Esophagus squamous epithelium (tissue), 4 donors: ENCODE measurements around the gene TP53I13.

ENCODE experiments used
- POLR2A ChIP-seq, 4 donors: fragments of 450-650 bp; IDR thresholded peaks; one replicate each; pipeline ENCODE4 v1.6.1; 2017; ENCODE audit warnings: antibody characterized with exemption in 4 of 4, mild to moderate bottlenecking in 4 of 4, moderate library complexity in 3 of 4
- TF ChIP-seq, protein P1 (sequence below), 6 experiments: fragments of 450-650 bp in 4 of 6; fragments of 200-600 bp in 2 of 6; sonication (generic) in 2 of 6; IDR thresholded peaks; one replicate each; pipeline ENCODE4 v1.5.1; 2016 to 2019; ENCODE audit warnings: antibody characterized with exemption in 6 of 6, mild to moderate bottlenecking in 4 of 6, moderate library complexity in 4 of 6

DNA sequence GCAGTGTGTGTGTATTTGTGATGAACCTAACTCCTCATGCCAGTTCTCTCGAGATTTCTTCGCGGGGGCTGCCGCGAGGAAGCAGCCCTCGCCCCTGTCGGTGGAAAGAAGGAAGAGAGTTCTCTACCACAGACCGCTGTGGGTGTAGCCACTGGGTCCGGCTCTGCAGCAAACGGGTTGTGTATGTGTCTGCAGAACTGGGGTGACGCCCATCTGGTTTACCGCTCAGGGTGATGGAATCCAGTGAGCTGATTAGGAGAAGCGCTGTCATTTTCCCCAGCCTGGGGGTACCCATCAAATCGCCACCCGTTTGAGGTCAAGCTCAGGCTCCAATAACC lies 46.5 kb downstream of the TP53I13 start:
- TF ChIP-seq, protein P1, sequence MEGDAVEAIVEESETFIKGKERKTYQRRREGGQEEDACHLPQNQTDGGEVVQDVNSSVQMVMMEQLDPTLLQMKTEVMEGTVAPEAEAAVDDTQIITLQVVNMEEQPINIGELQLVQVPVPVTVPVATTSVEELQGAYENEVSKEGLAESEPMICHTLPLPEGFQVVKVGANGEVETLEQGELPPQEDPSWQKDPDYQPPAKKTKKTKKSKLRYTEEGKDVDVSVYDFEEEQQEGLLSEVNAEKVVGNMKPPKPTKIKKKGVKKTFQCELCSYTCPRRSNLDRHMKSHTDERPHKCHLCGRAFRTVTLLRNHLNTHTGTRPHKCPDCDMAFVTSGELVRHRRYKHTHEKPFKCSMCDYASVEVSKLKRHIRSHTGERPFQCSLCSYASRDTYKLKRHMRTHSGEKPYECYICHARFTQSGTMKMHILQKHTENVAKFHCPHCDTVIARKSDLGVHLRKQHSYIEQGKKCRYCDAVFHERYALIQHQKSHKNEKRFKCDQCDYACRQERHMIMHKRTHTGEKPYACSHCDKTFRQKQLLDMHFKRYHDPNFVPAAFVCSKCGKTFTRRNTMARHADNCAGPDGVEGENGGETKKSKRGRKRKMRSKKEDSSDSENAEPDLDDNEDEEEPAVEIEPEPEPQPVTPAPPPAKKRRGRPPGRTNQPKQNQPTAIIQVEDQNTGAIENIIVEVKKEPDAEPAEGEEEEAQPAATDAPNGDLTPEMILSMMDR (IDR thresholded peaks at IDR 0.05), result peak in 1 of 6 experiments; percentile 22
- no peak for TF ChIP-seq POLR2A (IDR thresholded peaks at IDR 0.05)
